HG03521 (cell line): ENCODE results near the gene AKR7A2.

Experiments
- ATAC-seq: cut with Tn5 transposase; IDR thresholded peaks from one replicate; pipeline ENCODE4 v1.9.1; 2021; ENCODE audit warnings: mild to moderate bottlenecking, moderate library complexity; ENCODE audit not compliant: unreplicated experiment

The AKR7A2 gene

GRCh38 chr1:19343617-19344350, 31.8 kb upstream of the AKR7A2 start:
- ATAC-seq = no peak

GRCh38 chr1:19342894-19343616, 31.1 kb upstream of the AKR7A2 start:
- no peak for ATAC-seq

- no peak for ATAC-seq
Measured at GRCh38 chr1:19342062-19342750, 30.3 kb upstream of the AKR7A2 start.

- ATAC-seq = no peak
Measured at GRCh38 chr1:19341201-19342061, 29.5 kb upstream of the AKR7A2 start.

GRCh38 chr1:19340387-19340937, 28.5 kb upstream of the AKR7A2 start:
- ATAC-seq = no peak

GRCh38 chr1:19339214-19339861, 27.4 kb upstream of the AKR7A2 start:
- no peak for ATAC-seq

- ATAC-seq = no peak
Measured at GRCh38 chr1:19338323-19338762, 26.4 kb upstream of the AKR7A2 start.

DNA sequence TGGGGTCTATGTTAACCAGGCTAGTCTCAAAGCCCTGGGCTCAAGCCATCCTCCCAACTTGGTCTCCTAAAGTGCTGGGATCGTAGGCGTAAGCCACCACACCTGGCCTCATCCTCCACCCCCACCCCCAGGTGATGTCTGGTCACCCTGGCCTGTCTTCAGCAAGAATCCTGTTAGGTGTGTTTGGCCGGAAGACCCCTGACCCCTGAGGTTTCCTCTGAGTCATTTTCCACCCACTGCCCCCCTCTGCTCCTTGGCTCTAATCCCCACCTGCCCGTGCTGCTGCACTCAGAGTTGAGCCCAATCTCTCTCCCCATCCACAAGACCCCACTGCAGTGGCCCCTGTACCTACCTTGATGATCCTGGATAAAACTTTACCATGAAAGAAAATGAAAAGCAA, 25.3 kb upstream of the AKR7A2 start:
- ATAC-seq = no peak

DNA sequence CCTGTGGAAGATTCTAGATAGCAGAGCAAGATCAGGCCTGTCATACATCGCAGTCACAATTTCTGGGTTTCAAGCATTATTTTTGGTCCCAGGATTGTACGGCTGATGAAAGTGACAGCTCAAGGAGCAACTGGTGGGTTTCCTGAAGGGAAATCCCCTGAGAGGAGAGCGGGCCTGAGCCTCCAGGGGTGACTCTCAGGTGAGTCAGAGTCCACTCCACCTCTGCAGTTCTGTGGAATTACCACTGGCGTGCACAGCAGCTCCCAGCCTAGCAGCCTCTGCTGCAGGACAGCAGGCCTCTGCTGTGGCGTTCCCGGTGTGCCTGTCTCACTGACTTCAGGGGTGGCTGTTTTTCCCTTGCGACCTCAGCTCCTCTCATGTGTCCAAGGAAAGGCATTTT, 24.6 kb upstream of the AKR7A2 start:
- no peak for ATAC-seq

DNA sequence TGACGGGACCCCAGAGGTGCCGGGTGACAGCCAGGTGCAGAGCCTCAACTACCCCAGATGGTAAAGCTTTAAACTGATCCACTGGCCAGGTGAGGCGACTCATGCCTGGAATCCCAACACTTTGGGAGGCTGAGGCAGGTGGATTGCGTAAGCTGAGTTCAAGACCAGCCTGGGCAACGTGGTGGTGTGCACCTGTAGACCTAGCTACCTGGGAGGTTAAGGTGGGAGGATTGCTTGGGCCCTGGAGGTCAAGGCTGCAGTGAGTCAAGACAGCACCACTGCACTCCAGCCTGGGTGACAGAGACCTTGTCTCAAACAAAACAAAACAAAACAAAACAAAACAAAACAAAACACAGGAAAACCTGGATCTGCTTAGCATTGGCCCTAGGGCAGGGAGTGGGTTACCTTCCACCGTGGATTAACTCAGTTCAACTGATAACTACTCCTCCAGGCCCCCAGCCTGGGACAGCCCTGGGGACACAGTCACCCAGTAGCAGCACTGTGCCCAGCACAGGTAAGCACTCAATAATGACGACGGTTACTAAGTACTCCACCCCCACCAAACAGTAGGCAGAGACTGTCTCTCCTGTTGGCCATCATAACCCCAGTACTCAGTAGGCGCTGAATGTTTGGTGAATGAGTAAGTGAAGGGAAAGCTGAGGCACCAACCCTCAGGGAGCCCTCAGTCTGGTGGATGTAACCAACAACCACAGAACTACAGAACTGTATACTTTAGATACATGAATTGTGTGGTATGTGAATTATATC, 21.8 kb upstream of the AKR7A2 start:
- no peak for ATAC-seq

DNA sequence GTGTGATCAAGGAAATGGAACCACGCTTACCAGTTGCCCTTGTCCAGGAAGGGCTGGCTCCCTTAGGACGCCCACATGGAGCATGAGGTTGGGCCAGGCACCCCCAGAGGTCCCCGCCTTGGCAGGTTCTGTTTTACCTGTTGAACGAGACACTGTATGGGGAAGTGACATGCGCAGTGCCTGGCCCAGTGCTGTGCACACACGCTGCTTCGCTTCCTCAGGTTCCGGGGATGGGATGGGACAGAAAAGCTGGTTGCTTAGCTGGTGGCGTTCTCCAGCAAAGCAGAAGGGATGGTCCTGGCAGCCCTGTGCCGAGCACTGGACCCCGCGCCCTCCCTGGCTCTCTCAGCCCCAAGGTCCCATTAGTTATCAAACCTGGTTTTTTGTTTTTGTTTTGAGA, 20.9 kb upstream of the AKR7A2 start:
- ATAC-seq = no peak

- no peak for ATAC-seq
Measured at GRCh38 chr1:19331262-19331878, 19.4 kb upstream of the AKR7A2 start.

DNA sequence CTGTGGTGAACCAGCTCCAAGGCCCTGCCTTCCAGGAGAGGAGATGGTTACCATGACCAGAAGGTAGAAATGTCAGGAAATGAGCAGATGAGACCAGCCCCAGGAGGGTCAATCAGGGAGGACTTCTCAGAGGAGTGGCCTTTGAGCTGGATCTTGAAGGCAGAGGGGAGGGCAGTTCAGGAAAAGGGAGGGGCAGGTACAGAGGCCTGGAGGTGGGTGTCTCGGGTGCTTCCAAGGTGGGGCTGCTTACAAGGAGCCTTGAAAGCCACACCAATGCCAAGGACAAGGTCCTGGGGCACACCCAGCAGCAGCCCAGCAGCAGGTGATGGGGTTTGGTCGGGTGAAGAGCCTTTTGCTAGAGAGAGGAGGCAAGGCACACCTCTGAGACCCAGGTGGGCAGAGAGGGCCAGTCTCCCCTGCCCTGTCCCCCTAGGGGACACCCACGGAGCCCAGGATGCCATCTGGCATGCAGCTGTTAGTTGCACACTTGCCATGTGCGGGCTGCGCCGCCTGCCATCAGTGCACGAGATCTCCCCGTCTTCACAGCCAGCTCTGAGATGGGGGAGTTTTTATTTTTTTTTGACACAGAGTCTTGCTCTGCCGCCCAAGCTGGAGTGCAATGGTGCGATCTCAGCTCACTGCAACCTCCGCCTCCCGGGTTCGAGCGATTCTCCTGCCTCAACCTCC, 18.6 kb upstream of the AKR7A2 start:
- ATAC-seq = no peak

GRCh38 chr1:19329611-19330010, 17.7 kb upstream of the AKR7A2 start:
- no peak for ATAC-seq

GRCh38 chr1:19329188-19329587, 17.2 kb upstream of the AKR7A2 start:
- ATAC-seq = no peak

DNA sequence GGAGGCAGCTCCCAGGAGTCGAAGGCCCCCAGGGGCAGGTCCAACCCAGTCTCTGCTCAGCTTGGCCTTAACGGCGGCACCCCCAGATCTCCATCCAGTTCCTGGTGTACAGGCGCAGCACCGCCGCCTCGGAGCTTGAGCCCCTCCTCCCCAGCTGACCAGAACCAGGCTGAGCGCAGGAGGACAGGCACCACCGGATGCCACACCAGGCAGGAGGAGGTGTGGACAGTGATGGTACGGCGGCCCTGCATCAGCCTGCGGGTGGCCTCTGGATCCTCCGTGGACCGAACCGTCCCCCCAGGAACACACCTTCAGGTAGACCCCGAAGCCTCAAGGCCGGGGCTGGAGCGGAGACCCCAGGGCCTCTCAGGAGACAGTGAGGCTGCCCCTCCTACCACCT, 16.5 kb upstream of the AKR7A2 start:
- ATAC-seq = no peak

DNA sequence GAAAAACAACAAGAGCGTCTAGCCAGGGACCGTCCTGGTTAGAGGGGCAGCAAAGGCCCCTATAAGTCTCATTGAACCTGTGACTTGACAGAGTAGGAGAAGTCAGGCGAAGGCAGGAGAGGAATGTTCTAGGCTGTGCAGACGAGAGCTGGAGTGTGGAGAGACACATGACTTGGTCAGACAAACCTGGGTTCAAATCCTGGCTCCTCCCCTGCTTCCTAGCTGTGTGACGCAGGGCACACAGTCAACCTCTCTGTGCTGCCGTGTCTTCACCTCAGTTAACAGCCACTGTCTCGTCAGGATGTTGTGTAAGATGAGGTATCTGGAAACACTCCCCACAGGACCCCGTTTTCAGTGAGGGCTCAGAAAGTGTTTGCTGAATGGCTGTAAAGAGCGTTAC, 15.8 kb upstream of the AKR7A2 start:
- ATAC-seq = no peak

DNA sequence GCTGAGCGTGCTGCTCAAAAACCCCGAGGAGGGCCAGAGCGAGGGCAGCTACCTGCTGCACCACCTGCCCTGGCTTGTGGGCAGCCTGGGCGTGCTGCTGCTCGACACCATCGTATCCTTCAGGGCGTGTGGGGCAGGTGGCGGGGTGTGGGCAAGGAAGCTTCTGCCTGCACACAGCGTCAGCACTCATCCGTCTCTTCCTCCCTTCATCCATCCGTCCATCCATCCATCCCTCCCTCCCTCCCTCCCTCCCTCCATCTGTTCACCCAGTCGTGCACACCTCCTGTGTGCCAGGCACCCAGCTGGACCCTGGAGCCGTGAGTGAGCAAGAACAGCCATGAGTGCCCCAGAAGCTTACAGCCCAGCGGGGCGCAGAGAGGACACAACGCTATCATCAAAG, 15.4 kb upstream of the AKR7A2 start:
- ATAC-seq = no peak

DNA sequence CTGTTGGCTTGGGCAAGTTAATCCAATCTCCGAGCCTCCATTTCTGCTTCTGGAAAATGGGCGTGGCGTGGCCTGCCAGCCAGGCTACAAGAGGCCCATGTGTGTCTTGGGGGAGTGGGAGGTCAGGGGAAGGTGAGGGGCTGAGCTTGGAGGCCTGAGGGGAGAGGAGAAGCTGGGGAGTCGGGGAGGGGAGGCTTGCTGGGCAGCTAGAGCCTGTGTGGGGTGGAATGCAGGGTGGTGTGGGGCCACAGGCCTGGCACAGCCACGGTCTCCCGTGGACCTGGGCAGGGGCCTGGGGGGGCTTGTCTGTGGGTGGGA, 14.8 kb upstream of the AKR7A2 start:
- ATAC-seq = no peak
